Measurements from ENCODE around the gene FAP. TPM values are rescaled to one million over a fixed set of nuclear protein-coding genes. Genes with fewer than 3 reads are reported as not detected.
A peak's percentile ranks its signal among the peaks of the same experiment; 100 is the strongest.

FAP gene
- total and polyA plus RNA-seq, 5 experiments from 2014 or later = not detected

GRCh38 chr2:162138310-162138709 is 104.9 kb downstream of the FAP start:
- peaks cover 0 to 2% (median 0%) of the 10 kb centered on the region in 3 donors for H3K36me3 Mint-ChIP-seq

GRCh38 chr2:162127422-162127821 is 115.8 kb downstream of the FAP start:
- no peak overlapping the region for H3K4me3 Mint-ChIP-seq
- DNase-seq (no peak), ATAC-seq (no peak)
- POLR2A ChIA-PET = no interaction called here
- peaks cover 0 to 16% (median 1%) of the 10 kb centered on the region in 4 donors for H3K4me1 Mint-ChIP-seq
- H3K36me3 Mint-ChIP-seq = no peaks in the 10 kb centered on the region
- no peaks in the 10 kb centered on the region for H3K9me3 Mint-ChIP-seq
- H3K27me3 Mint-ChIP-seq = no peaks in the 10 kb centered on the region
- no peak overlapping the region for H3K27ac Mint-ChIP-seq

More at GRCh38 chr2:162138310-162138709, 104.9 kb downstream of the FAP start:
- Mint-ChIP-seq H3K4me1 (peaks cover 0 to 4% (median 0%) of the 10 kb centered on the region in 4 donors), H3K9me3 (no peaks in the 10 kb centered on the region), H3K4me3 (no peak overlapping the region), H3K27me3 (peaks cover 6 to 30% (median 15%) of the 10 kb centered on the region in 5 donors), H3K27ac (no peak overlapping the region)
- ATAC-seq (no peak), DNase-seq (no peak)
- POLR2A ChIA-PET = no interaction called here

GRCh38 chr2:162126527-162126926 is 116.7 kb downstream of the FAP start:
- ATAC-seq (no peak), DNase-seq (no peak)
- no peaks in the 10 kb centered on the region for H3K9me3 Mint-ChIP-seq
- no peak overlapping the region for H3K4me3 Mint-ChIP-seq
- peak overlapping the region in 1 of 10 donors; percentile 81 for H3K27ac Mint-ChIP-seq
- H3K36me3 Mint-ChIP-seq = no peaks in the 10 kb centered on the region
- H3K27me3 Mint-ChIP-seq = no peaks in the 10 kb centered on the region
- POLR2A ChIA-PET = no interaction called here
- H3K4me1 Mint-ChIP-seq = peaks cover 0 to 16% (median 1%) of the 10 kb centered on the region in 4 donors

GRCh38 chr2:162126111-162126519 is 117.1 kb downstream of the FAP start:
- Mint-ChIP-seq H3K27me3 (no peaks in the 10 kb centered on the region), H3K27ac (peak overlapping the region in 1 of 10 donors; percentile 81), H3K4me3 (no peak overlapping the region), H3K9me3 (no peaks in the 10 kb centered on the region), H3K4me1 (peaks cover 0 to 16% (median 1%) of the 10 kb centered on the region in 4 donors), H3K36me3 (no peaks in the 10 kb centered on the region)
- ATAC-seq (no peak), DNase-seq (no peak)
- POLR2A ChIA-PET = no interaction called here

GRCh38 chr2:162125138-162125537 is 118.1 kb downstream of the FAP start:
- DNase-seq (no peak), ATAC-seq (no peak)
- Mint-ChIP-seq H3K27ac (peak overlapping the region in 2 of 10 donors; percentile 37 to 80), H3K9me3 (no peaks in the 10 kb centered on the region), H3K4me3 (no peak overlapping the region), H3K4me1 (peaks cover 0 to 16% (median 1%) of the 10 kb centered on the region in 4 donors), H3K36me3 (no peaks in the 10 kb centered on the region), H3K27me3 (no peaks in the 10 kb centered on the region)
- POLR2A ChIA-PET = no interaction called here

- POLR2A ChIA-PET = interaction anchor here (0.6 kb wide), 1 partner anchor 69 kb away, joined by 3 read pairs; no protein-coding TSS in a partner anchor
- DNase-seq (peak in 4 of 10 donors; percentile 4 to 69 (median 67)), ATAC-seq (peak in 1 of 2 donors; percentile 63)
- no peaks in the 10 kb centered on the region for H3K9me3 Mint-ChIP-seq
- H3K4me3 Mint-ChIP-seq = no peak overlapping the region
- no peaks in the 10 kb centered on the region for H3K36me3 Mint-ChIP-seq
- no peaks in the 10 kb centered on the region for H3K27me3 Mint-ChIP-seq
- peak overlapping the region in 1 of 10 donors; percentile 13 for H3K27ac Mint-ChIP-seq
- peaks cover 0 to 16% (median 1%) of the 10 kb centered on the region in 4 donors for H3K4me1 Mint-ChIP-seq
Observed at GRCh38 chr2:162123806-162124758, 119.2 kb downstream of the FAP start.

Other genes starting within 250 kb of the FAP start
- gene DPP4, start 169.2 kb downstream of the FAP start, total RNA-seq = 10 to 100 TPM; 23.4 to 27.0 TPM
- gene DPP4, start 169.2 kb downstream of the FAP start, polyA plus RNA-seq = 10 to 100 TPM; 13.3 to 49.6 (median 44.4) TPM
- not detected for gene GCG, start 91.2 kb downstream of the FAP start, total RNA-seq
- gene GCG, start 91.2 kb downstream of the FAP start, polyA plus RNA-seq = not detected
- 10 to 100 TPM; 24.3 to 25.5 TPM for gene IFIH1, start 75.2 kb upstream of the FAP start, total RNA-seq
- gene IFIH1, start 75.2 kb upstream of the FAP start, polyA plus RNA-seq = 10 to 100 TPM; 10.6 to 15.7 (median 12.6) TPM
- 10 to 100 TPM; 17.5 to 20.9 TPM for gene GCA, start 100.7 kb upstream of the FAP start, total RNA-seq
- 10 to 100 TPM; 12.2 to 19.1 (median 16.4) TPM for gene GCA, start 100.7 kb upstream of the FAP start, polyA plus RNA-seq